K562 (cell line): Measurements from ENCODE around the gene ZNF213. TPM values are rescaled to one million over a fixed set of nuclear protein-coding genes. Genes with fewer than 3 reads are reported as not detected.
A peak's percentile ranks its signal among the peaks of the same experiment; 100 is the strongest.

Experiments
- DDX20 ChIP-seq: fragments of 450-650 bp; IDR thresholded peaks from 2 replicates; pipeline ENCODE4 v1.6.1; 2016; ENCODE audit warnings: missing genetic modification characterization, low read depth, mild to moderate bottlenecking, missing compliant biosample characterization, moderate library complexity
- HEY1 ChIP-seq: fragments of 250-450 bp; sonication (Bioruptor Pico); IDR thresholded peaks from 2 replicates; pipeline ENCODE4 v1.5.0; 2020; ENCODE audit warnings: mild to moderate bottlenecking, moderate library complexity, borderline replicate concordance
- KAT8 ChIP-seq: fragments of 450-650 bp; IDR thresholded peaks from 2 replicates; pipeline ENCODE4 v1.6.1; 2016; ENCODE audit warnings: low read depth, mild to moderate bottlenecking
- L3MBTL2 ChIP-seq: fragments of 450-650 bp; IDR thresholded peaks from 2 replicates; pipeline ENCODE4 v1.6.1; 2016; ENCODE audit warnings: mild to moderate bottlenecking, moderate library complexity
- MEF2A ChIP-seq: IDR thresholded peaks from 2 replicates; pipeline ENCODE4 v1.6.1; 2011; ENCODE audit warnings: low read depth, mild to moderate bottlenecking, low read length, moderate library complexity; ENCODE audit not compliant: control insufficient read depth
- NBN ChIP-seq: fragments of 450-650 bp; IDR thresholded peaks from 2 replicates; pipeline ENCODE4 v1.6.1; 2016; ENCODE audit warnings: low read depth, mild to moderate bottlenecking
- PHF20 ChIP-seq: fragments of 450-650 bp; IDR thresholded peaks from 2 replicates; pipeline ENCODE4 v1.6.1; 2018; ENCODE audit not compliant: partially characterized antibody
- U2AF1 ChIP-seq: fragments of 200-400 bp; formaldehyde crosslinking; optimal IDR thresholded peaks from 2 replicates; pipeline ENCODE3; 2017; ENCODE audit warnings: mild to moderate bottlenecking, low read depth, low read length, moderate library complexity
- ZNF551 ChIP-seq: fragments of 250-450 bp; sonication (Bioruptor Pico); IDR thresholded peaks from 2 replicates; pipeline ENCODE4 v1.5.0; 2021; ENCODE audit warnings: mild to moderate bottlenecking, moderate library complexity
- polyA plus RNA-seq, 8 experiments: library from polyadenylated mRNA; depleted of rRNA in 4 of 8; stranded (reverse) in 5 of 8; unstranded in 3 of 8; fragments of >200 nt; fragmentation: Nextera tagmentation in 2 of 8; fragmentation: Illumina TruSeq in 1 of 8; extraction: Ambion mirVana in 2 of 8; extraction: Trizol in 1 of 8; gene quantifications; 2 replicates each; pipeline versions ENCODE4 v1.2.1 to v1.2.3, GENCODE V29; 2011 to 2014; ENCODE audit warnings: inconsistent platforms in 1 of 8, missing spikeins in 1 of 8
- total RNA-seq, 7 experiments: library from RNA; depleted of rRNA in 6 of 7; stranded (reverse); fragments of >200 nt in 6 of 7; fragmentation: Illumina TruSeq in 2 of 7; extraction: Trizol in 2 of 7; gene quantifications; 2 replicates each; pipeline versions ENCODE4 v1.2.1 to v1.2.3, GENCODE V29; 2011 to 2021; ENCODE audit warnings: low replicate concordance in 1 of 7
- TF ChIP-seq, protein P1 (sequence below): sonication (generic); formaldehyde crosslinking; IDR thresholded peaks from 2 replicates; pipeline ENCODE4 v1.8.1; 2023; ENCODE audit warnings: mild to moderate bottlenecking, missing genetic modification reagents
- TF ChIP-seq, protein P2 (sequence below): sonication (generic); formaldehyde crosslinking; IDR thresholded peaks from 2 replicates; pipeline ENCODE4 v1.8.0; 2022; ENCODE audit warnings: missing genetic modification reagents, mild to moderate bottlenecking, borderline replicate concordance
- TF ChIP-seq, protein P3 (sequence below), 3 experiments: fragments of 200-800 bp in 1 of 3; sonication (Bioruptor generic) in 1 of 3; sonication (generic) in 1 of 3; formaldehyde crosslinking in 1 of 3; IDR thresholded peaks; 2 replicates each; pipeline versions ENCODE4 v1.6.1 to v1.8.0; 2016 to 2022; ENCODE audit warnings: mild to moderate bottlenecking in 2 of 3, missing compliant biosample characterization in 2 of 3, missing genetic modification characterization in 2 of 3, missing genetic modification reagents in 1 of 3
- TF ChIP-seq, protein P4 (sequence below), 2 experiments: fragments of 450-650 bp; IDR thresholded peaks; 2 replicates each; pipeline ENCODE4 v1.6.1; 2016; ENCODE audit warnings: mild to moderate bottlenecking in 2 of 2, borderline replicate concordance in 1 of 2, low read depth in 1 of 2, moderate library complexity in 1 of 2

ZNF213 gene
- total and polyA plus RNA-seq, 9 of the 15 experiments (the other 6 are each of a cell fraction or from before 2014, with no cell fraction given): 0.49 to 10.0 (median 1.8) TPM

DNA sequence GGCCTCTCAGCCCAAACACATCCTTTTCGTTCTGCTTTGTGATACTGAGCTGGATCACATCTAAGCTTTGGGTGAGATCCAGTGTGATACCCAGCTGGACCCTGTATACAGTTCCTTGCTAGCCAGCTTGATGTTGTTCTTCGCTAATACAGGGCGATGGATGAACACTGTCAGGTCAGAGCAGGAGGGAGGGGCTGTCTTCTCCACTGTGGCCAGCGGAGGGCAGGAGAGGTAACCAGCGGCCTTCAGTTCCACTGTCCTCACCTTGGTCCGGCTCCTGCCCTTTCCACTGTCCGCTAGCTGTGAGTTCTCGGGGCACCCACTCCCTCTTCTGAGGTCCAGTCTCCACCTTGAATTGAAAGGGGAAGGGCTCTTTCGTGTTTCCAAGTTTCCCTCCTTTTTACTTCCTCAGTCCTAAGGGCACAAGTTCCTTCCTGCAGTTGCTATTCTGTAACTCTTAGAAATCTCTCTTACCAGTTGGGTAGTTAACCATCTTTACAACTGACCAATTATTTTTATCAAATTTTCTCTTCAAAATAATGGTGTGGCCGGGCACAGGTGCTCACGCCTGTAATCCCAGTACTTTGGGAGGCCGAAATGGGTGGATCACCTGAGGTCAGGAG is 3.0 kb upstream of the ZNF213 start (continued):
- TF ChIP-seq ZNF551 (CRISPR knock-in tag) (no peak), L3MBTL2 (no peak), PHF20 (no peak), DDX20 (no peak), U2AF1 (no peak), HEY1 (CRISPR knock-in tag) (no peak), MEF2A (no peak), KAT8 (no peak), NBN (peak; percentile 28; the same call in 1 of the 2 replicates)
- TF ChIP-seq, protein P1, sequence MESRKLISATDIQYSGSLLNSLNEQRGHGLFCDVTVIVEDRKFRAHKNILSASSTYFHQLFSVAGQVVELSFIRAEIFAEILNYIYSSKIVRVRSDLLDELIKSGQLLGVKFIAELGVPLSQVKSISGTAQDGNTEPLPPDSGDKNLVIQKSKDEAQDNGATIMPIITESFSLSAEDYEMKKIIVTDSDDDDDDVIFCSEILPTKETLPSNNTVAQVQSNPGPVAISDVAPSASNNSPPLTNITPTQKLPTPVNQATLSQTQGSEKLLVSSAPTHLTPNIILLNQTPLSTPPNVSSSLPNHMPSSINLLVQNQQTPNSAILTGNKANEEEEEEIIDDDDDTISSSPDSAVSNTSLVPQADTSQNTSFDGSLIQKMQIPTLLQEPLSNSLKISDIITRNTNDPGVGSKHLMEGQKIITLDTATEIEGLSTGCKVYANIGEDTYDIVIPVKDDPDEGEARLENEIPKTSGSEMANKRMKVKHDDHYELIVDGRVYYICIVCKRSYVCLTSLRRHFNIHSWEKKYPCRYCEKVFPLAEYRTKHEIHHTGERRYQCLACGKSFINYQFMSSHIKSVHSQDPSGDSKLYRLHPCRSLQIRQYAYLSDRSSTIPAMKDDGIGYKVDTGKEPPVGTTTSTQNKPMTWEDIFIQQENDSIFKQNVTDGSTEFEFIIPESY (CRISPR knock-in tag): peak; percentile 98
- TF ChIP-seq, protein P2, sequence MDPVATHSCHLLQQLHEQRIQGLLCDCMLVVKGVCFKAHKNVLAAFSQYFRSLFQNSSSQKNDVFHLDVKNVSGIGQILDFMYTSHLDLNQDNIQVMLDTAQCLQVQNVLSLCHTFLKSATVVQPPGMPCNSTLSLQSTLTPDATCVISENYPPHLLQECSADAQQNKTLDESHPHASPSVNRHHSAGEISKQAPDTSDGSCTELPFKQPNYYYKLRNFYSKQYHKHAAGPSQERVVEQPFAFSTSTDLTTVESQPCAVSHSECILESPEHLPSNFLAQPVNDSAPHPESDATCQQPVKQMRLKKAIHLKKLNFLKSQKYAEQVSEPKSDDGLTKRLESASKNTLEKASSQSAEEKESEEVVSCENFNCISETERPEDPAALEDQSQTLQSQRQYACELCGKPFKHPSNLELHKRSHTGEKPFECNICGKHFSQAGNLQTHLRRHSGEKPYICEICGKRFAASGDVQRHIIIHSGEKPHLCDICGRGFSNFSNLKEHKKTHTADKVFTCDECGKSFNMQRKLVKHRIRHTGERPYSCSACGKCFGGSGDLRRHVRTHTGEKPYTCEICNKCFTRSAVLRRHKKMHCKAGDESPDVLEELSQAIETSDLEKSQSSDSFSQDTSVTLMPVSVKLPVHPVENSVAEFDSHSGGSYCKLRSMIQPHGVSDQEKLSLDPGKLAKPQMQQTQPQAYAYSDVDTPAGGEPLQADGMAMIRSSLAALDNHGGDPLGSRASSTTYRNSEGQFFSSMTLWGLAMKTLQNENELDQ: 0 out of 2 replicates have a peak, but pooled peaks have one; percentile 36
- TF ChIP-seq, protein P3, sequence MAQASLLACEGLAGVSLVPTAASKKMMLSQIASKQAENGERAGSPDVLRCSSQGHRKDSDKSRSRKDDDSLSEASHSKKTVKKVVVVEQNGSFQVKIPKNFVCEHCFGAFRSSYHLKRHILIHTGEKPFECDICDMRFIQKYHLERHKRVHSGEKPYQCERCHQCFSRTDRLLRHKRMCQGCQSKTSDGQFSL (CRISPR knock-in tag; IDR thresholded peaks at IDR 0.05): peak; percentile 73
- TF ChIP-seq, protein P3 (tag; IDR thresholded peaks at IDR 0.05): no peak
- TF ChIP-seq, protein P4, sequence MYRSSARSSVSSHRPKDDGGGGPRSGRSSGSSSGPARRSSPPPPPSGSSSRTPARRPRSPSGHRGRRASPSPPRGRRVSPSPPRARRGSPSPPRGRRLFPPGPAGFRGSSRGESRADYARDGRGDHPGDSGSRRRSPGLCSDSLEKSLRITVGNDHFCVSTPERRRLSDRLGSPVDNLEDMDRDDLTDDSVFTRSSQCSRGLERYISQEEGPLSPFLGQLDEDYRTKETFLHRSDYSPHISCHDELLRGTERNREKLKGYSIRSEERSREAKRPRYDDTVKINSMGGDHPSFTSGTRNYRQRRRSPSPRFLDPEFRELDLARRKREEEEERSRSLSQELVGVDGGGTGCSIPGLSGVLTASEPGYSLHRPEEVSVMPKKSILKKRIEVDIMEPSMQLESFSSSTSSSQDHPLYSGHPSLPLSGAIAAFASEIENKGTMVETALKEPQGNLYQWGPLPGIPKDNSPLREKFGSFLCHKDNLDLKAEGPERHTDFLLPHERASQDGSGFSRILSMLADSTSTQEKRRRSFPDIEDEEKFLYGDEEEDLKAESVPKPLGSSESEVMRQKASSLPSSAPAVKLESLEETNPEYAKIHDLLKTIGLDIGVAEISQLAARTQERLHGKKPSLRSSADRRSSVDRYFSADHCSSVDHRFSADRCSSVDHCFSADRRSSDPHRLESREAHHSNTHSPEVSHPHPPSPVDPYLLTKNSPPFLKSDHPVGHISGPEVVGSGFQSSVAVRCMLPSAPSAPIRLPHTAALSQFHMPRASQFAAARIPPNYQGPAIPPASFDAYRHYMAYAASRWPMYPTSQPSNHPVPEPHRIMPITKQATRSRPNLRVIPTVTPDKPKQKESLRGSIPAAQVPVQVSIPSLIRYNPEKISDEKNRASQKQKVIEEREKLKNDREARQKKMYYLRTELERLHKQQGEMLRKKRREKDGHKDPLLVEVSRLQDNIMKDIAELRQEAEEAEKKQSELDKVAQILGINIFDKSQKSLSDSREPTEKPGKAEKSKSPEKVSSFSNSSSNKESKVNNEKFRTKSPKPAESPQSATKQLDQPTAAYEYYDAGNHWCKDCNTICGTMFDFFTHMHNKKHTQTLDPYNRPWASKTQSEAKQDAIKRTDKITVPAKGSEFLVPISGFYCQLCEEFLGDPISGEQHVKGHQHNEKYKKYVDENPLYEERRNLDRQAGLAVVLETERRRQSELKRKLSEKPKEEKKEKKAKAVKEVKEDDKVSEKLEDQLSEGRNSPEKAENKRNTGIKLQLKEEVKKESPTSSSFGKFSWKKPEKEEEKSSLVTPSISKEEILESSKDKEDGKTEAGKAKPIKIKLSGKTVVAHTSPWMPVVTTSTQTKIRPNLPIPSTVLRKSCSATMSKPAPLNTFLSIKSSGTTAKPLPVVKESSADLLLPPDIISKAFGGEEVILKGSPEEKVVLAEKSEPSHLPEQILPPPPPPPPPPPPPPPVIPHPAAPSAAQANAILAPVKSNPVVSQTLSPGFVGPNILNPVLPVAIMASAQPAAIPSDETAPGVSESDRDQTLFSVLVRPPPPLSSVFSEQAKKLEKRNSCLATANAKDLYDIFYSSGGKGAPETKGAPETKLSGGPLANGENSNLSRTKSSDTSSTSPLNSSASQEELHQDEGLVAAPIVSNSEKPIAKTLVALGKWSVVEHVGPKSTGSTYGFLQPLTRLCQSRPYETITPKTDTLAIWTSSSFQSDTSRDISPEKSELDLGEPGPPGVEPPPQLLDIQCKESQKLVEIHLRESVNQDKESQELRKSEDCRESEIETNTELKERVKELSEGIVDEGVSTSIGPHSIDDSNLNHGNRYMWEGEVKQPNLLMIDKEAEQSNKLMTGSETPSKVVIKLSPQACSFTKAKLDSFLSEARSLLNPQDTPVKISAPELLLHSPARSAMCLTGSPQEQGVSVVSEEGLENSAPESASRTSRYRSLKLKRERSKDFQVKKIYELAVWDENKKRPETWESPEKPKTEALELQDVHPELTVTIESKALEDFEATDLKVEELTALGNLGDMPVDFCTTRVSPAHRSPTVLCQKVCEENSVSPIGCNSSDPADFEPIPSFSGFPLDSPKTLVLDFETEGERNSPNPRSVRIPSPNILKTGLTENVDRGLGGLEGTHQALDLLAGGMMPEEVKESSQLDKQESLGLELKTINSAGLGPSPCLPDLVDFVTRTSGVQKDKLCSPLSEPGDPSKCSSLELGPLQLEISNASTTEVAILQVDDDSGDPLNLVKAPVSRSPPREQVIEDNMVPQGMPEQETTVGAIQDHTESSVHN (IDR thresholded peaks at IDR 0.05; ENCODE audit: borderline replicate concordance in 1 of 2, low read depth in 1 of 2): no peak
